GM18951 (cell line): ENCODE data around the gene YAP1.

Experiments used
- POLR2A ChIP-seq: IDR thresholded peaks from 4 replicates; pipeline ENCODE4 v1.6.1; 2011; ENCODE audit warnings: mild to moderate bottlenecking; ENCODE audit not compliant: insufficient read length, insufficient read depth; ENCODE audit errors: extremely low read depth
- in situ Hi-C: fragments of 300-500 bp; cut with MboI; formaldehyde crosslinking; loops from one replicate; pipeline ENCODE4 v1.12.0; 2022; ENCODE audit warnings: low sequenced_read_pairs, mixed read lengths, inconsistent platforms; ENCODE audit not compliant: unreplicated experiment

YAP1 gene

DNA sequence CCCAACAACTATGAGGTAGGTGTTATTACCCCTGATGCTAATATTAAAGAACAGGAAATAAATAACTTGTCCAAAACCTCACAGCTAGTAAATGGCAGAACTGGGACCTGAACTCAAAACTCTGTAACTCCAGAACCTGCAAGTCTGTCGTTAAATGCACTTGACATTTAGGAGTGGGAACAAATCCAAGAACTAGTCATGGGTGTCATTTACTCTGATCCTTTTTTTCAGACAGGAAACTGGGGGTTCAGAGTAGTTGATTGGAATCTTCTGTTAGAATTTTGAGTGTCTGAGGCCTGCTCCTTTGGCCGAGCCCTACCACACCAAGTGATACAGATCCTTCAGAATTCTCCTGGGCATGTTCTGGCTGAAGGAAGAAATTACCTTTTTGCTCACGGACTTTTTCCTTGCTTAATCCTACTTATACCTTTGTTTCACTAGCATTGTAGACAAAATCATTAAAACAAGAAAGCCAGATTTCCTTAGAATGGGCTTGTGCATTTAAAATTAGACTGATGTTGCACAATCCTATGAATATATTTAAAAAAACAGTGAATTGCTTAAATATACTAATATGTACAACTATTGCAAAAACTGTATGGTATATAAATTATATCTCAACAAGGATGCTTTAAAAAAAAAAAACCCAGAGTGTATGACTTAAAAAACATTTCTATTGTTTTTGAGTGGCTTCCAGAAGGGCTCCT, 1.4 kb upstream of the YAP1 start:
- in situ Hi-C loops = no loop called here
- no peak for TF ChIP-seq POLR2A

DNA sequence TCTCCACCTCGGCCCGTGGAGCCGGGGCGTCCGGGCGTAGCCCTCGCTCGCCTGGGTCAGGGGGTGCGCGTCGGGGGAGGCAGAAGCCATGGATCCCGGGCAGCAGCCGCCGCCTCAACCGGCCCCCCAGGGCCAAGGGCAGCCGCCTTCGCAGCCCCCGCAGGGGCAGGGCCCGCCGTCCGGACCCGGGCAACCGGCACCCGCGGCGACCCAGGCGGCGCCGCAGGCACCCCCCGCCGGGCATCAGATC, 439 bp downstream of the YAP1 start:
- no peak for TF ChIP-seq POLR2A
- in situ Hi-C loops = no loop called here

GRCh38 chr11:102111011-102111786, 952 bp downstream of the YAP1 start:
- no peak for TF ChIP-seq POLR2A
- in situ Hi-C loops = no loop called here

GRCh38 chr11:102111787-102112508, 1.7 kb downstream of the YAP1 start:
- in situ Hi-C loops = no loop called here
- no peak for TF ChIP-seq POLR2A

- no peak for TF ChIP-seq POLR2A
- in situ Hi-C loops = no loop called here
Measured at GRCh38 chr11:102112509-102112821, 2.2 kb downstream of the YAP1 start.

DNA sequence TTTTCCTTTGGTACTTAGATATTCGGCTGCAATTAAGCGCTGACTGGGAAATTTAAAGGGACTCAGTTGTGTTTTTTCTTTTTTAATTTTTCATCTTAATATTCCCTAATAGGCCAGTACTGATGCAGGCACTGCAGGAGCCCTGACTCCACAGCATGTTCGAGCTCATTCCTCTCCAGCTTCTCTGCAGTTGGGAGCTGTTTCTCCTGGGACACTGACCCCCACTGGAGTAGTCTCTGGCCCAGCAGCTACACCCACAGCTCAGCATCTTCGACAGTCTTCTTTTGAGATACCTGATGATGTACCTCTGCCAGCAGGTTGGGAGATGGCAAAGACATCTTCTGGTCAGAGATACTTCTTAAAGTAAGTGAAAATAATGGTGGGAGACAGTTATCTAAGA, 3.8 kb downstream of the YAP1 start:
- in situ Hi-C loops = no loop called here
- TF ChIP-seq POLR2A = no peak

- TF ChIP-seq POLR2A = no peak
Measured at GRCh38 chr11:102115557-102115956, 5.3 kb downstream of the YAP1 start.

GRCh38 chr11:102116453-102117205, 6.4 kb downstream of the YAP1 start:
- in situ Hi-C loops = no loop called here

More at GRCh38 chr11:102115557-102115956, 5.3 kb downstream of the YAP1 start:
- in situ Hi-C loops = no loop called here

GRCh38 chr11:102117472-102118113, 7.3 kb downstream of the YAP1 start:
- in situ Hi-C loops = no loop called here
- no peak for TF ChIP-seq POLR2A

More at GRCh38 chr11:102116453-102117205, 6.4 kb downstream of the YAP1 start:
- no peak for TF ChIP-seq POLR2A

DNA sequence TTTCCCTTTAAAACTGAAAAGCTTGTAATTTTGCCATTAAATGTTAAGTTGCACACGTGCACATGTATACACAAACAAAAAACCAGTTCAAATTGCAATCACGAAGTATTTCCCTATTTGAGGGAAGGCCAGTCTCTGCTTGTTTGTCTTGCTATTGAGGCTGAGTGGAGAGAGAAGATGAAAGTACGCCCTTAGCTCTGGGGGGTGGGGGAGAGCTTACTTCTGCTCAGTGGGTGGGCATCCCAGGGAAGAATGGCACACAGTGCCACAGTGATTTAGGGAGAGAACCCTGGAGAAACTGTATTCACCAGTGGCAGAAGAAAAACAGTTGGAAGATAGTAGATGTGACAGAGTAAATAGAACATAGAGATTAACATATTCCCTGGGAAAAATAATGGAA, 8.7 kb downstream of the YAP1 start:
- TF ChIP-seq POLR2A = no peak

GRCh38 chr11:102119997-102120396, 9.8 kb downstream of the YAP1 start:
- TF ChIP-seq POLR2A = no peak
- in situ Hi-C loops = no loop called here

More for the DNA sequence above, 8.7 kb downstream of the YAP1 start:
- in situ Hi-C loops = no loop called here

- in situ Hi-C loops = no loop called here
- TF ChIP-seq POLR2A = no peak
Measured at GRCh38 chr11:102120437-102120973, 10.3 kb downstream of the YAP1 start.
